HG02610 (cell line): ENCODE data around the gene FSCN2.

Source experiments
- ATAC-seq: cut with Tn5 transposase; IDR thresholded peaks from one replicate; pipeline ENCODE4 v1.9.1; 2021; ENCODE audit warnings: mild to moderate bottlenecking, moderate library complexity; ENCODE audit not compliant: unreplicated experiment

FSCN2 gene

DNA sequence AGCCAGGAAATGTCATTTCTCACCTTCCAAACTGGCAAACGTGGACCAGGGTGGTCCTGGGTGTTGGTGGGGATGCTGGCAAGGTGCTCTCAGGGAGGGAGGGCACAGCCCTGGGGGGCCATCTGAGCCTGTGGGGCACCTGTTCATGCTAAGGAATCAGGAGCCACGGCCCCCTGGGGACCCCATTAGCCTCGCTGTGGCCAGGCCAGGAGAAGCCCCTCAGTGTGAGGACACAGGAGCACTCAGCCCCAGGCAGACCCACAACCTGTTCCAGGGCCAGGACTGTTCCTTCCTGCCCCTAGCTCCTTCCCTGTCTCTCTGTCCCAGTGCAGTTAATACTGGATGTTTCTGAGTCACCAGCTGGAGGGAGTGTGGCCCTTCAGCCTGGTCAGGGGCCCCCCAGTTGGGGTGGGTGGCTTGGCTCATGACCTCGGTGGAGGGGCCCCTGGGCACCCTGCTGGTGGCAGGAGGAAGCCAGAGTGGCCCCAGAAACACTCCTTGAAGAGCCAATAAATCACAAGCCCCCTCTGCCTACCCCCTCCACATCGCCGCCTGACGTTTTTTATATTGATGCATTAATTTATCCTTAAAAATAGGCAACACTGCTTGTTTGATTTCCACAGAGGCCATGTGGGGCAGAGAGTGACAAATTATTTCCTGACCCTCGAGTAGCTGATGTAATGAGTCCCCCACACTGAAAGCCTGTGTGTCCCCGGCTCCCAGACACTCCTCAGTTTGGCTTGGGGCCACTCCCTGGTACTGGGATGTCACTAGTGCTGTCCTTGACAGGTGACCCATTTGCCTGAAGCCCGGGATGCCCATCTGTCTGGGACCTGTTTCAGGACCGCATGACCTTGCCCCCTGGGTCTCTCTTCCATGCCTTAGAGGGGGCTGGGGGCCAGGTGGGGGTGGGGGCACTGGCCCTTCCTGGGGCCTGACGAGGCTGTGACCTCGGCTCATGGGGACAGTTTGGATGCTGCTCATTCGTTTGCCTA is 37.9 kb upstream of the FSCN2 start:
- ATAC-seq, result no peak

GRCh38 chr17:81491181-81491581 is 37.0 kb upstream of the FSCN2 start:
- ATAC-seq, result no peak

GRCh38 chr17:81491761-81492160 is 36.4 kb upstream of the FSCN2 start:
- ATAC-seq, result no peak

GRCh38 chr17:81492202-81492601 is 36.0 kb upstream of the FSCN2 start:
- ATAC-seq, result no peak

DNA sequence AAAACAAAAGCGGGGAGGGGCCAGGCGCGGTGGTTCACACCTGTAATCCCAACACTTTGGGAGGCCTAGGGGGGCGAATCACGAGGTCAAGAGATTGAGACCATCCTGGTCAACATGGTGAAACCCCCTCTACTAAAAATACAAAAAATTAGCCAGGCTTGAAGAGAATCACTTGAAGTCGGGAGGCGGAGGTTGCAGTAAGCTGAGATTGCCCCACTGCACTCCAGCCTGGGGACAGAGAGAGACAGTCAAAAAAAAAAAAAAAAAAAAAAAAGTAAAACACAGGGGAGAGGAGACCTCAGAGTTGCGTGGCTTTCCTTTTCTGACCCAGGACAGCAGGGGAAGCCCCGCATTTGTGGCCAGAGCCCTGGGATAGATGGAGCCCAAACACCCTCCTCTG is 35.5 kb upstream of the FSCN2 start:
- ATAC-seq, result no peak

GRCh38 chr17:81493198-81494038 is 34.8 kb upstream of the FSCN2 start:
- no peak for ATAC-seq

DNA sequence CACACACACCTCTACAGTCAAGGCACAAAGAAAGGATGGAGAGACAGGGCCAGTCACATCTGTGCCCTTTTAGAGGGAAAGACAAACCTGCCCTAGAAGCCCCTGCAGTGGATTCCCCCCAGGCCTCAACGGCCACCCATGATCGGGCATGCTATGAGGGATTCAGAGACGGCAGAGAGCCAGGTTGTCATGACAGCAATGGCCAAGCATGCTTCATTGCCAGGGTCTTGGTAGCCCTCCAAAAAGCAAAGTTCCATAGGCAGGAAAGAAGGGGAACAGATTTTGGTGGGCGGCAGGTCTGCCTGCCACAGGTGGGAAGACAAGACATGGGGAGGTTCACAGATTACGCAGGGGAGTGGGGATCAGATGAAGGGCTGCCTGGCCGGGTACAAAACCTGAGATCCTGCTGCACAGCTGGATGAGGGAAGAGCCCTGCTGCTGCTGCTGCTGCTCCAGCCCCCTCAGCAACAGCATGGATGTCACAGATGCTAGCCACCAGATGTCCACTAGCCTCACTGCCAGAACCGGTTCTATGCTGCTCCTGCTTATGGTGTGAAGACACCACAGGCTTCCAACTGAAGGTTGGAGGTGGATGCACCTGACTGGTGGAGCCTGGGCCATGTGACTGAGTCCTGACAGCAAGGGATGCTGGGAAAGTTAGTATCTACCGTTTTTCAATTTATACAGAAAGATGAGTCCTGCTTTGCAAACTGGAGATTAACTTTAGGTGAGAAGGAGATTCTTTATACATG is 33.4 kb upstream of the FSCN2 start:
- no peak for ATAC-seq

GRCh38 chr17:81498953-81499600 is 29.1 kb upstream of the FSCN2 start:
- no peak for ATAC-seq

GRCh38 chr17:81499601-81499970 is 28.6 kb upstream of the FSCN2 start:
- no peak for ATAC-seq

DNA sequence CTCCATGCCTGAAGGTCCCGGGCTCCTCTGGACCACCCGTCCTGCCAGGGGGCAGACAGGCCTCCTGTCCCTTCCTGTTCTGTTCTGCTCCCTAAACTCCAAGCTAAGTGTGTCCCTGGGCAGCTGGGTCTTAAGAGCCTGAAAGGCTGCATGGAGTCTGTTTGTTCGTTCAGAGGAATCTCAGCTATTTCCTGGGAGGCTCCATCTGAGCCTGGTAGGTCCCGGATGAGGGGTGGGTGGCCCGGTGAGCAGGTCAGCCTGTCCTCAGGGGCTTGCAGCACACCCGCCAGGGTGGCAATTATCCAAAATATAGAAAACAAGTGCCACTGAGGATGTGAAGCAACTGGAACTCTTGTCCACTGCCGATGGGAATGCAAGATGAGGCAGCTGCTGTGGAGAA is 28.1 kb upstream of the FSCN2 start:
- no peak for ATAC-seq

DNA sequence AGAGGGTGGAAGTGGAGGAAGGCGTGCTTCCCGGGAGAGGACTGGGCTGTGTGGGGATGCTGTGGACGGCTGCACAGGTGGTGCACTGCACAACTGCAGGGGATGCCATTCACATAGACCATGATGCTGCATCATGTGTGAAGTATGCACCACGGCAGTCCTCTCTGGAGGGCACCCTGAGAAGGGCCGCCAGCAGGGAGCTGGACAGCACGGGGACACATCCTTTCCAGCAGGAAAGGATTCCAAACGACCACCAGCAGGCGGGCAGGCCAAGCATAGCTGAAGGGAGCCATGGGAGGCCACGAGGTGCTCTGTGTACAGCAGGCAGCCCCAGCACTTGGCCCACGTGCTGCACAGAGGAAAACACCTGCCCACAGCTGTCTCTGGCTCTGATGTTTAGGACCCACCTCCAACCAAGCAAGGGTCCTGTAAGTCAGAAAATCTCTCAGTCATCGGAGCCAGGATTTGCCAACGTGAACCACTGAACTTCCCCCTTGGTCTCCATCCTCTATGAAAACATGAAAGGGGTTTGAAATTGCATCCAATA is 25.6 kb upstream of the FSCN2 start:
- no peak for ATAC-seq

DNA sequence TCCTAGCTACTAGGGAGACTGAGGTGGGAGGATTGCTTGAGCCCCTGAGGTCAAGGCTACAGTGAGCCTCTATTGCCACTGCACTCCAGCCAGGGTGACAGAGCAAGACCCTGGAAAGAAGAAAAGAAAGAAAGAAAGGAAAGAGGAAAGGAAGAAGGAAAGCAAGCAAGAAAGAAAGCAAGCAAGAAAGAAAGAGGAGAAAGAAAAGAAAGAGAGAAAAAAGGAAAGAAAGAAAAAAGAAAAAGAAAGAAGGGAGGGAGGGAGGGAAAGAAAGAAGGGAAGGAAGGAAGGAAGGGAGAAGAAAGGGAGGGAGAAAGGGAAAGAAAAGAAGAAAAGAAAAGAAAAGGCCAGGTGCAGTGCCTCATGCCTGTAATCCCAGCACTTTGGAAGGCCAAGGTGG is 24.6 kb upstream of the FSCN2 start:
- ATAC-seq, result no peak

DNA sequence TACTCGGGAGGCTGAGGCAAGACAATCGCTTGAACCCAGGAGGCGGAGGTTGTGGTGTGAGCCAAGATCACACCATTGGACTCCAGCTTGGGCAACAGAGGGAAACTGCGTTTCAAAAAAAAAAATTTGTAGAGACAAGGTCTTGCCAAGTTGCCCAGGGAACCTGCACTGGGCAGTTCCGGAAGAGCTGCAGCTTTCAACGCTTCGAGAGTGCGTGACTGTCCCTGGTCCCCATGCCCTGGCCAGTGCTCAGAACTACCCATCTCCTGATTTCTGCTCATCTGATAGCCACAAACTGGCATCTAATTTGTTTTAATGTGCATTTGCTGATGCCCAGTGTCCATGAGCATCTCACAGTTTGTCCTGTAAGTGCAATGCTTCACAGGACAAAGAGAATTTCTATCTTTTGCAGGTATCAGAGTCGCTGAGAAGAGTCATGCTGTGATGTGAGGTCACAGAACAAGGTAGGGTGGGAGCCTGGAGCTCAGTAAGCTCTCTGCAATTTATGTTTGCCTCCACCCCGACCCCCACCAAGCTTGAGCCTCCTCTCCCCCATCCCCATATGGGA is 19.5 kb upstream of the FSCN2 start:
- ATAC-seq, result no peak

DNA sequence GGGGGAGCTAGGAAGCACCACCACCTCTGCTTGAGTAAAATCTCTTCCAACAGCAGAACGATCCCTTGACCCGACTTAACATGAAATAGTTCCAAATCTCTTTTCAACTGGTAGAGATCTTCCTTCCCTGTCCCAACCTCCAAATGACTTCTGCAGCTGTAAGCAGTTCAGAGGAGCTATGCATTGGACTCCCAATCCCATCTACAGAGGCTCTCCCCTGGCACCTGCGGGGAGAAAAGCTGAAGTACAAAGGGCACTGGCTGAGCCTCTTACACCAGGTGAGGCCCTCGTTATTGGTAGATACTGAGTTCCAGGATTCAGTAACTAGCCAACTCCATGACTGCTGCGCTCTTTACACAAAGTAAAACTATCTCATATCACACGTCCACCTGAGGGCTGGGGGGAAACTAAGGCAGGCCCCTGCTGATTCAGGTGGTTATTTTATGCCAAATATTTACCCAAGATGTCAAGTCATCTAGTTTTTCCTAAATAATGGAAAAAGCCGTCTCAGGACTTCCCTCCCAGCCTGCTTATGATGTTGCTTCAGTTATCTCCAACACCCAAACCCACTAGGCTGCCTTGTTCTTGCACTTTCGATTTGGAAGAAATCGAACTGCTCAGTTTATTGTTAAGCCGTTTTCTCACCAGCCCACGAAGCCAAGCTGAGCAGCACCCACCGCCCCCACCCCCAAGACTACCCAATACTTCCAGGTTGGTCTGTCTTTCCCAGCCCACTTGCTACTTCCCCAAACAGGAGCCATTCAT is 18.8 kb upstream of the FSCN2 start:
- no peak for ATAC-seq

GRCh38 chr17:81509972-81510784 is 18.0 kb upstream of the FSCN2 start:
- no peak for ATAC-seq

GRCh38 chr17:81510785-81511553 is 17.2 kb upstream of the FSCN2 start:
- ATAC-seq, result no peak

GRCh38 chr17:81511554-81511803 is 16.7 kb upstream of the FSCN2 start:
- ATAC-seq, result no peak
